Measurements from ENCODE around the gene MYO1B. TPM values are rescaled to one million over a fixed set of nuclear protein-coding genes. Genes with fewer than 3 reads are reported as not detected.

The MYO1B gene
- total RNA-seq, 1 donor from 2014 or later, result 81.6 TPM

- TF ChIP-seq CTCF (IDR thresholded peaks at IDR 0.05; ENCODE audit: unreplicated experiment), result peak; percentile 23
- Mint-ChIP-seq H3K36me3 (peaks cover 36% of the 10 kb centered on the region), H3K27ac (no peak overlapping the region), H3K4me1 (peaks cover 19% of the 10 kb centered on the region), H3K9me3 (no peaks in the 10 kb centered on the region), H3K27me3 (ENCODE audit: low read depth) (no peaks in the 10 kb centered on the region), H3K4me3 (no peak overlapping the region)
- no peak for DNase-seq (ENCODE audit: low spot score in 2 of 2, unreplicated experiment in 2 of 2)
Measured at GRCh38 chr2:191369034-191369433, 123.8 kb downstream of the MYO1B start.

- no peaks in the 10 kb centered on the region for H3K27me3 Mint-ChIP-seq (ENCODE audit: low read depth)
- H3K4me3 Mint-ChIP-seq, result no peak overlapping the region
Measured at GRCh38 chr2:191374366-191374765, 129.2 kb downstream of the MYO1B start.

GRCh38 chr2:191374939-191375338 lies 129.7 kb downstream of the MYO1B start:
- TF ChIP-seq CTCF (IDR thresholded peaks at IDR 0.05; ENCODE audit: unreplicated experiment), result no peak
- no peaks in the 10 kb centered on the region for H3K9me3 Mint-ChIP-seq
- no peak overlapping the region for H3K27ac Mint-ChIP-seq
- H3K4me3 Mint-ChIP-seq, result no peak overlapping the region
- no peak for DNase-seq (ENCODE audit: low spot score in 2 of 2, unreplicated experiment in 2 of 2)
- H3K4me1 Mint-ChIP-seq, result peaks cover 33% of the 10 kb centered on the region
- H3K27me3 Mint-ChIP-seq (ENCODE audit: low read depth), result no peaks in the 10 kb centered on the region
- peaks cover 14% of the 10 kb centered on the region for H3K36me3 Mint-ChIP-seq

More at GRCh38 chr2:191374366-191374765, 129.2 kb downstream of the MYO1B start:
- Mint-ChIP-seq H3K27ac (no peak overlapping the region), H3K9me3 (no peaks in the 10 kb centered on the region), H3K36me3 (peaks cover 14% of the 10 kb centered on the region), H3K4me1 (peaks cover 32% of the 10 kb centered on the region)
- no peak for DNase-seq (ENCODE audit: low spot score in 2 of 2, unreplicated experiment in 2 of 2)
- no peak for TF ChIP-seq CTCF (IDR thresholded peaks at IDR 0.05; ENCODE audit: unreplicated experiment)

- Mint-ChIP-seq H3K27me3 (ENCODE audit: low read depth) (no peaks in the 10 kb centered on the region), H3K27ac (peak overlapping the region; percentile 44), H3K4me3 (no peak overlapping the region), H3K4me1 (peaks cover 28% of the 10 kb centered on the region), H3K36me3 (peaks cover 10% of the 10 kb centered on the region), H3K9me3 (no peaks in the 10 kb centered on the region)
- DNase-seq (ENCODE audit: low spot score in 2 of 2, unreplicated experiment in 2 of 2), result peak in 1 of 2 experiments; percentile 49
- TF ChIP-seq CTCF (IDR thresholded peaks at IDR 0.05; ENCODE audit: unreplicated experiment), result no peak
Measured at GRCh38 chr2:191376981-191377629, 131.9 kb downstream of the MYO1B start.

- H3K4me1 Mint-ChIP-seq, result peaks cover 31% of the 10 kb centered on the region
Measured at GRCh38 chr2:191379375-191379774, 134.2 kb downstream of the MYO1B start.

More at GRCh38 chr2:191379375-191379774, 134.2 kb downstream of the MYO1B start:
- no peaks in the 10 kb centered on the region for H3K9me3 Mint-ChIP-seq
- no peak for DNase-seq (ENCODE audit: low spot score in 2 of 2, unreplicated experiment in 2 of 2)
- H3K4me3 Mint-ChIP-seq, result no peak overlapping the region
- H3K27ac Mint-ChIP-seq, result no peak overlapping the region
- peaks cover 6% of the 10 kb centered on the region for H3K36me3 Mint-ChIP-seq
- no peaks in the 10 kb centered on the region for H3K27me3 Mint-ChIP-seq (ENCODE audit: low read depth)
- TF ChIP-seq CTCF (IDR thresholded peaks at IDR 0.05; ENCODE audit: unreplicated experiment), result no peak

Data from mesothelial cell of epicardium (in vitro differentiated cells).